K562 (cell line): ENCODE results near the gene JUP. TPM values are rescaled to one million over a fixed set of nuclear protein-coding genes. Genes with fewer than 3 reads are reported as not detected.

Experiments used
- ATAC-seq: fragments of 200-7000 bp; cut with Tn5 transposase; 3 replicates; pipeline ENCODE4 v1.9.1; 2020; ENCODE audit warnings: moderate library complexity
- BruUV-seq: library from RNA; stranded (reverse); fragments of 400-500 nt; replicated peaks from 2 replicates; lab custom pipeline; 2021; lab: Mats Ljungman, UMichigan
- CTCF ChIA-PET: fragments of 300-600 bp; formaldehyde crosslinking; extraction: SDS; loops from one replicate; lab custom pipeline; 2021; ENCODE audit warnings: low intra/inter-chr PET ratio; lab: Yijun Ruan, JAX
- POLR2A ChIA-PET: fragments of 300-600, 350-650 bp; sonication (Branson Sonifier 250); formaldehyde crosslinking; extraction: SDS; loops from one replicate; lab custom pipeline; 2021; ENCODE audit warnings: antibody characterized with exemption, inconsistent platforms; lab: Yijun Ruan, JAX
- DNase-seq, 4 experiments: peaks; one replicate each; pipeline versions ENCODE4 v3.0.0 to v3.0.0-alpha.2; 2011 to 2018; ENCODE audit warnings: low spot score in 3 of 4, mixed read lengths in 3 of 4; ENCODE audit errors: extremely low read depth in 1 of 4
- FAIRE-seq: peaks from 2 replicates; lab custom pipeline; 2011; peaks lifted over from hg19 to GRCh38; lab: Jason Lieb, UNC
- H2AFZ ChIP-seq: 2 replicates; pipeline ENCODE4 v1.6.0; 2011; ENCODE audit warnings: low read depth, low read length, control low read depth, inconsistent platforms
- H3K27ac ChIP-seq: fragments of 200-600 bp; 3 replicates; pipeline ENCODE4 v1.8.0; 2011; ENCODE audit warnings: low read depth, mild to moderate bottlenecking, control low read depth, inconsistent platforms, low read length, moderate library complexity, mixed read lengths; ENCODE audit errors: extremely low read depth
- H3K27me3 ChIP-seq, 2 experiments: fragments of 300-600 bp in 1 of 2; 2 replicates in 1 of 2; 3 replicates in 1 of 2; pipeline versions ENCODE4 v1.6.0 to v1.8.0; 2011; ENCODE audit warnings: inconsistent platforms in 2 of 2, low read length in 2 of 2, mild to moderate bottlenecking in 1 of 2, mixed read lengths in 1 of 2, moderate library complexity in 1 of 2; ENCODE audit not compliant: control insufficient read depth in 2 of 2, insufficient read depth in 2 of 2
- H3K36me3 ChIP-seq: fragments of 300-600 bp; 3 replicates; pipeline ENCODE4 v1.8.0; 2011; ENCODE audit warnings: mild to moderate bottlenecking, low read length, inconsistent platforms; ENCODE audit not compliant: control insufficient read depth, insufficient read depth
- H3K4me1 ChIP-seq, 2 experiments: fragments of 200-600 bp in 1 of 2; replicated peaks in 1 of 2; 2 replicates in 1 of 2; 3 replicates in 1 of 2; pipeline versions ENCODE4 v1.5.1 to v1.8.0; 2011; ENCODE audit warnings: inconsistent platforms in 2 of 2, low read length in 2 of 2, mild to moderate bottlenecking in 1 of 2, mixed read lengths in 1 of 2, moderate library complexity in 1 of 2; ENCODE audit not compliant: control insufficient read depth in 2 of 2, insufficient read depth in 2 of 2
- H3K4me2 ChIP-seq: 2 replicates; pipeline ENCODE4 v1.6.1; 2011; ENCODE audit warnings: low read length, control low read depth, inconsistent platforms, mixed read lengths; ENCODE audit not compliant: insufficient read depth
- H3K4me3 ChIP-seq: fragments of 200-600 bp; sonication (generic), shearing (Covaris generic); 2 replicates; pipeline ENCODE4 v1.5.1; 2016; ENCODE audit warnings: control low read depth, inconsistent platforms
- H3K79me2 ChIP-seq: fragments of 200-600 bp; 3 replicates; pipeline ENCODE4 v1.8.0; 2011; ENCODE audit warnings: low read length, inconsistent platforms; ENCODE audit not compliant: control insufficient read depth, insufficient read depth
- H3K9ac ChIP-seq, 2 experiments: 2 replicates each; pipeline versions ENCODE4 v1.6.0 to v1.6.1; 2011; ENCODE audit warnings: low read depth in 2 of 2, low read length in 2 of 2, control low read depth in 1 of 2, inconsistent platforms in 1 of 2, mild to moderate bottlenecking in 1 of 2, mixed read lengths in 1 of 2; ENCODE audit not compliant: insufficient read depth in 1 of 2
- H3K9me1 ChIP-seq: one replicate; pipeline ENCODE4 v1.6.0; 2011; ENCODE audit warnings: inconsistent platforms, mild to moderate bottlenecking, low read length, moderate library complexity; ENCODE audit not compliant: control insufficient read depth, insufficient read depth
- H3K9me3 ChIP-seq: replicated peaks from 2 replicates; pipeline ENCODE4 v1.5.1; 2011; ENCODE audit warnings: low read depth, low read length, inconsistent platforms; ENCODE audit not compliant: control insufficient read depth, insufficient read depth
- H4K20me1 ChIP-seq: replicated peaks from 2 replicates; pipeline ENCODE4 v1.6.1; 2011; ENCODE audit warnings: low read length, inconsistent platforms, mixed read lengths; ENCODE audit not compliant: control insufficient read depth, insufficient read depth
- ATF2 ChIP-seq: sonication (generic); formaldehyde crosslinking; IDR thresholded peaks from 2 replicates; pipeline ENCODE4 v1.8.1; 2022; ENCODE audit warnings: missing genetic modification reagents
- CSDE1 ChIP-seq, 2 experiments: fragments of 450-650 bp; IDR thresholded peaks; 2 replicates each; pipeline ENCODE4 v1.6.1; 2016; ENCODE audit warnings: mild to moderate bottlenecking in 1 of 2
- FOSL1 ChIP-seq: fragments of 200-800 bp; sonication (Bioruptor generic); conservative IDR thresholded peaks from 2 replicates; pipeline ENCODE4 v1.6.1; 2016; ENCODE audit warnings: missing genetic modification characterization, missing compliant biosample characterization
- FOXK2 ChIP-seq, 2 experiments: fragments of 450-650 bp; IDR thresholded peaks in 1 of 2; conservative IDR thresholded peaks in 1 of 2; 2 replicates each; pipeline ENCODE4 v1.6.1; 2016; ENCODE audit warnings: low read depth in 2 of 2, mild to moderate bottlenecking in 1 of 2
- FOXP1 ChIP-seq: sonication (generic); formaldehyde crosslinking; IDR thresholded peaks from 2 replicates; pipeline ENCODE4 v1.8.0; 2022; ENCODE audit warnings: mild to moderate bottlenecking, missing genetic modification reagents
- HMGN3 ChIP-seq: IDR thresholded peaks from 2 replicates; pipeline ENCODE4 v1.6.1; 2011; ENCODE audit warnings: borderline replicate concordance, low read depth, mild to moderate bottlenecking, mixed read lengths, low read length; ENCODE audit not compliant: insufficient read length; ENCODE audit errors: extremely low read depth
- ILF3 ChIP-seq: fragments of 450-650 bp; IDR thresholded peaks from 2 replicates; pipeline ENCODE4 v1.6.1; 2018; ENCODE audit warnings: antibody characterized with exemption, mild to moderate bottlenecking, moderate library complexity, borderline replicate concordance
- NONO ChIP-seq, 2 experiments: fragments of 200-400 bp in 1 of 2; fragments of 450-650 bp in 1 of 2; formaldehyde crosslinking in 1 of 2; IDR thresholded peaks; 2 replicates each; pipeline ENCODE4 v1.6.1; 2017; ENCODE audit warnings: low read depth in 2 of 2, mild to moderate bottlenecking in 2 of 2, moderate library complexity in 2 of 2, low read length in 1 of 2
- PCBP2 ChIP-seq: fragments of 200-400 bp; formaldehyde crosslinking; IDR thresholded peaks from 2 replicates; pipeline ENCODE4 v1.6.1; 2018; ENCODE audit warnings: low read length, low read depth, mild to moderate bottlenecking, moderate library complexity; ENCODE audit not compliant: poor library complexity, severe bottlenecking
- PRPF4 ChIP-seq: fragments of 200-400 bp; formaldehyde crosslinking; IDR thresholded peaks from one replicate; pipeline ENCODE4 v1.6.1; 2017; ENCODE audit warnings: low read length, low read depth, mild to moderate bottlenecking; ENCODE audit not compliant: insufficient read depth, poor library complexity, severe bottlenecking
- THAP12 ChIP-seq: fragments of 250-450 bp; sonication (Bioruptor Pico); IDR thresholded peaks from 2 replicates; pipeline ENCODE4 v1.9.0; 2021; ENCODE audit warnings: mild to moderate bottlenecking, inconsistent platforms
- ZFP91 ChIP-seq: sonication (generic); formaldehyde crosslinking; IDR thresholded peaks from 2 replicates; pipeline ENCODE4 v1.8.0; 2022; ENCODE audit warnings: mild to moderate bottlenecking, missing genetic modification reagents
- ZNF512 ChIP-seq: IDR thresholded peaks from 2 replicates; pipeline ENCODE4 v1.6.1; 2016; ENCODE audit warnings: missing genetic modification characterization, missing compliant biosample characterization
- ZNF583 ChIP-seq: fragments of 250-450 bp; sonication (Bioruptor Pico); IDR thresholded peaks from 2 replicates; pipeline ENCODE4 v1.4.0; 2020
- WGBS: fragments of 100-300 bp; shearing (Covaris generic); methylation state at CpG from one replicate; pipeline ENCODE4 v1.1.6; 2016; ENCODE audit warnings: low coverage, mixed read lengths; ENCODE audit not compliant: insufficient coverage; ENCODE audit errors: missing lambda C conversion rate; 5-methylcytosine and 5-hydroxymethylcytosine counted together
- in situ Hi-C: fragments of 300-500 bp; cut with MboI; formaldehyde crosslinking; loops from 4 replicates; pipeline ENCODE4 v1.15.0; 2018; ENCODE audit warnings: inconsistent platforms, mixed read lengths
- intact Hi-C: fragments of 100-400 bp; cut with micrococcal nuclease; formaldehyde crosslinking; loops from 2 replicates; pipeline ENCODE4 v1.14.2; 2022
- polyA plus RNA-seq, 8 experiments: library from polyadenylated mRNA; depleted of rRNA in 4 of 8; stranded (reverse) in 5 of 8; unstranded in 3 of 8; fragments of >200 nt; fragmentation: Nextera tagmentation in 2 of 8; fragmentation: Illumina TruSeq in 1 of 8; extraction: Ambion mirVana in 2 of 8; extraction: Trizol in 1 of 8; gene quantifications; 2 replicates each; pipeline versions ENCODE4 v1.2.1 to v1.2.3, GENCODE V29; 2011 to 2014; ENCODE audit warnings: inconsistent platforms in 1 of 8, missing spikeins in 1 of 8
- total RNA-seq, 7 experiments: library from RNA; depleted of rRNA in 6 of 7; stranded (reverse); fragments of >200 nt in 6 of 7; fragmentation: Illumina TruSeq in 2 of 7; extraction: Trizol in 2 of 7; gene quantifications; 2 replicates each; pipeline versions ENCODE4 v1.2.1 to v1.2.3, GENCODE V29; 2011 to 2021; ENCODE audit warnings: low replicate concordance in 1 of 7

The JUP gene
- total and polyA plus RNA-seq, 9 of the 15 experiments (the other 6 are each of a cell fraction or from before 2014, with no cell fraction given), result 6.4 to 177 (median 31.2) TPM

- Histone ChIP-seq H3K4me3 (no peak overlapping the region), H3K27me3 (no peaks in the 10 kb centered on the region), H4K20me1 (peaks cover 10% of the 10 kb centered on the region), H3K9me1 (peaks cover 3% of the 10 kb centered on the region), H2AFZ (no peak overlapping the region), H3K79me2 (peaks cover 46% of the 10 kb centered on the region), H3K9ac (no peak overlapping the region; a peak in 1 of 4 replicates), H3K4me2 (no peak overlapping the region), H3K4me1 (peaks cover 0 to 28% of the 10 kb centered on the region in 2 experiments; a peak in 2 of 5 replicates), H3K36me3 (peaks cover 75% of the 10 kb centered on the region), H3K9me3 (no peaks in the 10 kb centered on the region), H3K27ac (no peak overlapping the region)
- intact Hi-C loops, result no loop called here
- ATAC-seq (peak; percentile 39; the same call in 1 of the 3 replicates), DNase-seq (peak in 1 of 4 experiments; percentile 24), FAIRE-seq (no peak)
- in situ Hi-C loops, result no loop called here
- no TSS peak for BruUV-seq
- WGBS, result 85% methylated on average over 6 of the region's 8 CpGs
- ChIA-PET CTCF (no interaction called here), POLR2A (interaction anchor here (0.5 to 1.1 kb wide), 6 partner anchors 11 to 85 kb away, joined by 3 to 6 read pairs (median 4); partner anchors contain the start of gene JUP)
- TF ChIP-seq FOXK2 (conservative IDR thresholded peaks at IDR 0.05 in 1 of 2, IDR thresholded peaks at IDR 0.05 in 1 of 2; ENCODE audit: low read depth in 2 of 2), result no peak
- no peak for TF ChIP-seq PCBP2
- no peak for TF ChIP-seq HMGN3
- no peak for TF ChIP-seq NONO (IDR thresholded peaks at IDR 0.05; ENCODE audit: low read depth in 2 of 2, low read length in 1 of 2)
- no peak for TF ChIP-seq CSDE1 (IDR thresholded peaks at IDR 0.05)
- no peak for TF ChIP-seq ILF3
- no peak for TF ChIP-seq FOXP1 (CRISPR knock-in tag)
- no peak for TF ChIP-seq ATF2 (CRISPR knock-in tag)
- no peak for TF ChIP-seq PRPF4
- no peak for TF ChIP-seq FOSL1 (tag)
- no peak for TF ChIP-seq ZNF583 (CRISPR knock-in tag)
- TF ChIP-seq ZFP91 (CRISPR knock-in tag), result no peak
- no peak for TF ChIP-seq THAP12 (CRISPR knock-in tag)
- TF ChIP-seq ZNF512, result no peak
Observed at GRCh38 chr17:41773731-41774193, 12.7 kb downstream of the JUP start.
